Mesendoderm (in vitro differentiated cells): ENCODE results near the gene CMKLR1.

ENCODE experiments used
- DNase-seq: peaks from one replicate; pipeline ENCODE4 v3.0.0; 2013
- H2AK5ac ChIP-seq: 2 replicates; pipeline ENCODE4 v1.6.1; 2013; ENCODE audit warnings: low read length, inconsistent platforms
- H2BK120ac ChIP-seq: 2 replicates; pipeline ENCODE4 v1.6.1; 2013; ENCODE audit warnings: low read depth, mild to moderate bottlenecking, low read length, moderate library complexity, mixed read lengths
- H2BK15ac ChIP-seq: replicated peaks from 2 replicates; pipeline ENCODE4 v1.6.1; 2013; ENCODE audit warnings: low read depth, mild to moderate bottlenecking, moderate library complexity
- H2BK5ac ChIP-seq: 2 replicates; pipeline ENCODE4 v1.6.1; 2013; ENCODE audit warnings: low read length, inconsistent platforms
- H3K18ac ChIP-seq: 2 replicates; pipeline ENCODE4 v1.6.1; 2013; ENCODE audit warnings: mild to moderate bottlenecking, low read length, mixed read lengths
- H3K23ac ChIP-seq: one replicate; pipeline ENCODE4 v1.6.1; 2013; ENCODE audit warnings: low read length
- H3K27ac ChIP-seq: 2 replicates; pipeline ENCODE4 v1.5.1; 2013; ENCODE audit warnings: low read depth, mild to moderate bottlenecking, inconsistent platforms, low read length, moderate library complexity
- H3K27me3 ChIP-seq: 2 replicates; pipeline ENCODE4 v1.6.1; 2013; ENCODE audit warnings: low read length, control low read depth, mild to moderate bottlenecking, inconsistent platforms; ENCODE audit not compliant: insufficient read depth, poor library complexity
- H3K36me3 ChIP-seq: 2 replicates; pipeline ENCODE4 v1.6.1; 2013; ENCODE audit warnings: low read length, inconsistent platforms; ENCODE audit not compliant: control insufficient read depth, insufficient read depth
- H3K4ac ChIP-seq: one replicate; pipeline ENCODE4 v1.6.1; 2013; ENCODE audit warnings: low read depth, mild to moderate bottlenecking, low read length, moderate library complexity
- H3K4me1 ChIP-seq: 2 replicates; pipeline ENCODE4 v1.6.1; 2013; ENCODE audit warnings: low read depth, low read length, inconsistent platforms; ENCODE audit not compliant: control insufficient read depth
- H3K4me2 ChIP-seq: 2 replicates; pipeline ENCODE4 v1.6.1; 2013; ENCODE audit warnings: low read length
- H3K4me3 ChIP-seq: 2 replicates; pipeline ENCODE4 v1.5.1; 2013; ENCODE audit warnings: mild to moderate bottlenecking, low read length
- H3K56ac ChIP-seq: one replicate; pipeline ENCODE4 v1.6.1; 2013; ENCODE audit warnings: low read length
- H3K79me1 ChIP-seq: 2 replicates; pipeline ENCODE4 v1.6.1; 2013; ENCODE audit warnings: low read length, inconsistent platforms
- H3K79me2 ChIP-seq: 2 replicates; pipeline ENCODE4 v1.6.1; 2013; ENCODE audit warnings: mild to moderate bottlenecking, low read length; ENCODE audit not compliant: control insufficient read depth, insufficient read depth
- H3K9ac ChIP-seq: 2 replicates; pipeline ENCODE4 v1.6.1; 2013; ENCODE audit warnings: low read length, inconsistent platforms
- H4K5ac ChIP-seq: one replicate; pipeline ENCODE4 v1.6.1; 2013; ENCODE audit warnings: low read length
- H4K8ac ChIP-seq: one replicate; pipeline ENCODE4 v1.6.1; 2013; ENCODE audit warnings: low read depth, mild to moderate bottlenecking, control low read depth, low read length, moderate library complexity
- WGBS: extraction: QIAGEN DNeasy Blood & Tissue Kit; methylation state at CpG from one replicate; pipeline ENCODE4 v1.1.7; 2013; ENCODE audit warnings: low lambda C conversion rate, missing lambda C conversion rate; ENCODE audit not compliant: insufficient coverage; ENCODE audit errors: extremely low coverage; 5-methylcytosine and 5-hydroxymethylcytosine counted together

The CMKLR1 gene

GRCh38 chr12:108323581-108323980, 15.5 kb downstream of the CMKLR1 start:
- no peaks in the 10 kb centered on the region for H3K79me2 ChIP-seq
- H2BK120ac ChIP-seq = no peak overlapping the region
- no peaks in the 10 kb centered on the region for H3K27me3 ChIP-seq
- DNase-seq = no peak
- no peak overlapping the region for H4K5ac ChIP-seq
- H4K8ac ChIP-seq = no peak overlapping the region
- H3K23ac ChIP-seq = no peak overlapping the region
- no peaks in the 10 kb centered on the region for H3K36me3 ChIP-seq
- no CpG with 5 or more reads among the region's 1 CpG for WGBS
- H2BK15ac ChIP-seq = no peak overlapping the region
- H3K56ac ChIP-seq = no peak overlapping the region
- H3K79me1 ChIP-seq = no peaks in the 10 kb centered on the region
- H3K4me3 ChIP-seq = no peak overlapping the region
- no peak overlapping the region for H3K4me2 ChIP-seq
- H3K9ac ChIP-seq = no peak overlapping the region
- no peak overlapping the region for H3K27ac ChIP-seq
- no peak overlapping the region for H3K18ac ChIP-seq
- no peak overlapping the region for H2AK5ac ChIP-seq
- H3K4ac ChIP-seq = no peak overlapping the region
- no peak overlapping the region for H2BK5ac ChIP-seq
- peaks cover 4% of the 10 kb centered on the region for H3K4me1 ChIP-seq

DNA sequence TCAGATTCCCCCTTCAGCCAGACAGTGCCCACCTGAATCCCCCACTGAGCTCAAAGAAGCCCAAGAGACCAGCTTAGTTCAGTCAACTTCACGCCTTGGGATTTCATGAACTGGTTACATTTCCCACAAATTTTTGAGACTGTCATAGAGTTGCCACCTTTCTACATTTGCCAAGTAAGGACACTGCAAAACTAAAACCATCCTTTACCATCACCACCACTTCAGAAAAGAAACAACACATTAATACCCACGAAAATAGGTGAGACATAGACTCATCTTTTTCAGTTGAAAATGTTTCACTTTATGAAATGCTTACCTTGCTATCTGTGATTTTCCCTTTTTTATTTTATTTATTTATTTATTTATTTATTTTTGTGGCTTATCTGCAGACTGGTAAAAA, 16.1 kb downstream of the CMKLR1 start:
- Histone ChIP-seq H3K4ac (no peak overlapping the region), H3K9ac (no peak overlapping the region), H3K4me3 (no peak overlapping the region), H4K5ac (no peak overlapping the region), H2AK5ac (no peak overlapping the region), H3K79me1 (no peaks in the 10 kb centered on the region), H3K4me2 (no peak overlapping the region), H3K56ac (no peak overlapping the region), H3K4me1 (peaks cover 4% of the 10 kb centered on the region), H3K27ac (no peak overlapping the region), H3K27me3 (no peaks in the 10 kb centered on the region), H3K18ac (no peak overlapping the region), H4K8ac (no peak overlapping the region), H3K79me2 (no peaks in the 10 kb centered on the region), H2BK5ac (no peak overlapping the region), H2BK15ac (no peak overlapping the region), H2BK120ac (no peak overlapping the region), H3K23ac (no peak overlapping the region), H3K36me3 (no peaks in the 10 kb centered on the region)
- no CpG with 5 or more reads among the region's 2 CpGs for WGBS
- no peak for DNase-seq

GRCh38 chr12:108321688-108322087, 17.4 kb downstream of the CMKLR1 start:
- H3K18ac ChIP-seq = no peak overlapping the region
- no peak overlapping the region for H2BK5ac ChIP-seq
- H3K23ac ChIP-seq = no peak overlapping the region
- no peak overlapping the region for H3K4ac ChIP-seq
- peaks cover 4% of the 10 kb centered on the region for H3K4me1 ChIP-seq
- no peak overlapping the region for H2BK120ac ChIP-seq
- H2BK15ac ChIP-seq = no peak overlapping the region
- no peaks in the 10 kb centered on the region for H3K79me1 ChIP-seq
- no peaks in the 10 kb centered on the region for H3K36me3 ChIP-seq
- peak overlapping the region; percentile 28 for H3K56ac ChIP-seq
- H2AK5ac ChIP-seq = no peak overlapping the region
- no peak overlapping the region for H4K5ac ChIP-seq
- no peak overlapping the region for H3K4me3 ChIP-seq
- no peak for DNase-seq
- no peak overlapping the region for H3K27ac ChIP-seq
- H3K4me2 ChIP-seq = no peak overlapping the region
- H4K8ac ChIP-seq = no peak overlapping the region
- no peak overlapping the region for H3K9ac ChIP-seq
- H3K27me3 ChIP-seq = no peaks in the 10 kb centered on the region
- no peaks in the 10 kb centered on the region for H3K79me2 ChIP-seq

DNA sequence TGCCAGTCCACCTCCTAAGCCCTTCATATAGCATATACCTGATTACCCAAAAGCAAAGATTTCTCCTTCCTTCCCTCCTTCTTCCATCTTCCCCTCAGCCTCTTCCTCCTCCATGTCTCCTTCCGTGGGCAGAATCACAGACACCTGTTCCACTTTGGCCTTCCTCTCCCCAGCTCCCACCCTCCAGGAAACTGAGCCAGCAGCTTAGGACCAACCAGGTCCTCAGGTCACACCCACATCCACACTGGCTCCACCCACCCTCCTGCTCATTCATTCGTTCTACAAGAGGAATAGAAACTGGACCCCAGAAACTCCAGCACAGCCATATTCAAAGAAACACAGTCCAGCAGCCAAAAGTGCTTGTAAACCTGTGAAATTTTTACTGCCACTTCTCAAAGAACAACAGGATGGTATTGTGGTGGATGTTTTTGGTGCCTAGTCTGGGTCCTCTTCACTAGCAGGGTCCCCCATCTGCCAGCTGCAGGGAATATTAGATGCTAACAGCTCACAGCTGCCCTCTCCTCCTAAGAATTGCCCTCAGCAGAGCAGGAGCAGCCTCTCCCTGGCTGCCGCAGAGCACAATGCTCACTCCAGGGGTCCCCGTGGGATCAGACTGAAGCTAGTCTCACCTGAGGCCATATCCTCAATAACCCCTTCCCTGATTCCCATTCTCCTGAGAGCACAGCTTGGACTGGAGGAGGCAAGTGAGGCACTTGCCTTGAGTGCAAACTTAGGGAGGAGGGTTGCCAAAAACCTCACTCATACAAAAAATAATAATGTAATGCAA, 18.4 kb downstream of the CMKLR1 start:
- Histone ChIP-seq H3K27ac (no peak overlapping the region), H3K4ac (no peak overlapping the region), H2BK15ac (no peak overlapping the region), H3K23ac (no peak overlapping the region), H2BK5ac (no peak overlapping the region), H3K4me3 (no peak overlapping the region), H3K4me1 (peaks cover 4% of the 10 kb centered on the region), H3K9ac (no peak overlapping the region), H4K5ac (no peak overlapping the region), H3K79me2 (no peaks in the 10 kb centered on the region), H3K4me2 (no peak overlapping the region), H3K27me3 (no peaks in the 10 kb centered on the region), H3K56ac (peak overlapping the region; percentile 34), H2AK5ac (peak overlapping the region; percentile 77), H3K79me1 (no peaks in the 10 kb centered on the region), H3K36me3 (no peaks in the 10 kb centered on the region), H2BK120ac (no peak overlapping the region), H3K18ac (no peak overlapping the region), H4K8ac (no peak overlapping the region)
- DNase-seq = peak; percentile 42
- WGBS = no CpG with 5 or more reads among the region's 4 CpGs

- H3K4me1 ChIP-seq = peaks cover 4% of the 10 kb centered on the region
- no peaks in the 10 kb centered on the region for H3K79me2 ChIP-seq
- no peak for DNase-seq
- H2BK15ac ChIP-seq = no peak overlapping the region
- no peak overlapping the region for H3K9ac ChIP-seq
- no peaks in the 10 kb centered on the region for H3K36me3 ChIP-seq
- H4K8ac ChIP-seq = no peak overlapping the region
- no peak overlapping the region for H4K5ac ChIP-seq
- H2AK5ac ChIP-seq = peak overlapping the region; percentile 86
- H3K27me3 ChIP-seq = no peaks in the 10 kb centered on the region
- no peak overlapping the region for H3K4ac ChIP-seq
- H3K79me1 ChIP-seq = no peaks in the 10 kb centered on the region
- H2BK5ac ChIP-seq = no peak overlapping the region
- no peak overlapping the region for H2BK120ac ChIP-seq
- no CpG with 5 or more reads among the region's 2 CpGs for WGBS
- peak overlapping the region; percentile 50 for H3K56ac ChIP-seq
- H3K4me2 ChIP-seq = no peak overlapping the region
- no peak overlapping the region for H3K23ac ChIP-seq
- no peak overlapping the region for H3K27ac ChIP-seq
- no peak overlapping the region for H3K18ac ChIP-seq
- no peak overlapping the region for H3K4me3 ChIP-seq
Observed at GRCh38 chr12:108319277-108320234, 19.6 kb downstream of the CMKLR1 start.
